NCI-H510A (cell line): ENCODE data around the gene YLPM1.

ENCODE experiments used
- DNase-seq: peaks from one replicate; lab custom pipeline; 2025; lab: John Stamatoyannopoulos, UW

The YLPM1 gene

DNA sequence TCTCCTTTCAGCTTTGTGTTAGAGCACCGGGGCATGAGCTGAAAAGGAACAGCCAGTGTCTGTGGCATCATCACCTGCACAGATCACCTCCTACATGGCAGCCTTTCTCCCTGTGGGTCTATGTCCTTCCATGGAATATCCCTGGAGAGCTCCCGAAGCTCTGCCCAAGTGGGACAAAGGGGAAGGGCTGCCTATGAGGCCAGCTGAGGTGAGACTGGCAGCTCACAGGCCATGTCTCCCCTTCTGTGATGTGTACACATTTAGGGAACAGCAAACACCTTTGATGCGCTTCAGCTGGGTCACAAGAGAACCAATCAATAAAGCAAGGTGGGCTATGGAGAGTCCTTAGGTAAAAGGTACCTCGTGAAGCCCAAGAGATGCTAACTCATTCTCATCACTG, 108.7 kb downstream of the YLPM1 start:
- DNase-seq, result no peak

DNA sequence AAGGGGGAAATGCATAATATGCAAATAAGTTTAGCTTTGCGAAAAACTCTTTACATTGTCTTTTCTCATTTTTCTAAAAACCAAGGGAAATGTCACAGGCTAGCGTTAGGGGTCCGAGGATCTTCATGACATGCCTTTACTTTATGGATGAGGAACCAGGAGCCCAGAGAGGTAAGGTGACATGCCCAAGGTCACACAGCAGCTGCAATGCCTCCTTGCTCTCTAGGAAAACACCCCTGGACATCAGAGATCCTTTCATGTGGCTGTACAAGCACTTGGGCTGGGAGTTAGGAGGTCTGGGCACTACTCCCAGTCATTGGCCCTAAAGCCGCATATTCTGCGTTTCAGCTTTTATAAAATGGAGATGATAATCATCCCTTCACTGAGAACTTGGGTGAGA, 112.1 kb downstream of the YLPM1 start:
- DNase-seq, result no peak

DNA sequence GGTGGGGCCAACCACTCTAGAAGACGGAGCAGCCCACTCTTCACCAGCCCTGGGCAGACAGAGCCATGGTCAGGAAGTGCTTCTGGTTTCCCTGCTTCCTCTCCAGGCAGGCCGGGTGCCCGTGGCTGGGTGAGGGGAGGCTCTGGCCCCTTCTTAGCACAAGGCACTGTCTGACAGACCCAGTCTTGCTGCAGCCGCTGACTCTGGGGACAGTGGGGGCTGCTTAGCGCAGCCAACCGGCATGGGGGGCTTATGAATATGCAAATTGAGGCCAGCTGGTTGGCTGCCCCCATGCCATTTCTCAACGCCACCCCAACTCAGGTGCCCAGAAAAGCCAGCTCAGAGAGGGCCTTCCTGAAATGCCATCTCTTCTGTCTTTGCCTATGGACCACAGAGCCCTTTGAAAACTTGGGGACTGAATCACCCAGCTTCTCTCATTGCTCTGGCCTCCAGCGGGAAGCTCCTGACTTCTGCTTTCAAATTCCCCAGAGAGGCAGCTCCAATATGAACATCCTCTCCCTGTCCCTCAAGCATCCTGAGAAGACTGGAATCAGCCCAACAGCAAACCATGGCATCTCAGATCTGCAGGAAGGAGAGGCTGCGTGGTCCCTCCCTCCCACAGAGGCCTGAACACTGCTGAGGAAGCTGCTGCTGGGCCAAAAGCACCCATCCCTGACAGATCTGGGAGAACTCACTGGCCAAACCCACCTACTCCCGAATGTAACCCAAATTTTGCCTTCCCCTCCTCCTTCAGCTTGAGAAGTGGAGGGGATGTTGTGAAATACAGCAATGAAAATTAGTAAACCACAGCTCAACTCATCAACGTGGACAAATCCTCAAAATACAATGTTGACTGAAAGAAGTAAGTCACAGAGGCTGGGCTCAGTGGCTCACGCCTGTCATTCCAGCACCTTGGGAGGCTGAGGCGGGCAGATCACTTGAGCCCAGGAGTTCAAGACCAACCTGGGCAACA, 113.1 kb downstream of the YLPM1 start, which contains the start of gene PROX2:
TSS of gene PROX2 (minus strand) at position 205 of the 973 bp plus-strand sequence. CDS start 12,311 bp downstream, outside the sequence.
- DNase-seq, result no peak

DNA sequence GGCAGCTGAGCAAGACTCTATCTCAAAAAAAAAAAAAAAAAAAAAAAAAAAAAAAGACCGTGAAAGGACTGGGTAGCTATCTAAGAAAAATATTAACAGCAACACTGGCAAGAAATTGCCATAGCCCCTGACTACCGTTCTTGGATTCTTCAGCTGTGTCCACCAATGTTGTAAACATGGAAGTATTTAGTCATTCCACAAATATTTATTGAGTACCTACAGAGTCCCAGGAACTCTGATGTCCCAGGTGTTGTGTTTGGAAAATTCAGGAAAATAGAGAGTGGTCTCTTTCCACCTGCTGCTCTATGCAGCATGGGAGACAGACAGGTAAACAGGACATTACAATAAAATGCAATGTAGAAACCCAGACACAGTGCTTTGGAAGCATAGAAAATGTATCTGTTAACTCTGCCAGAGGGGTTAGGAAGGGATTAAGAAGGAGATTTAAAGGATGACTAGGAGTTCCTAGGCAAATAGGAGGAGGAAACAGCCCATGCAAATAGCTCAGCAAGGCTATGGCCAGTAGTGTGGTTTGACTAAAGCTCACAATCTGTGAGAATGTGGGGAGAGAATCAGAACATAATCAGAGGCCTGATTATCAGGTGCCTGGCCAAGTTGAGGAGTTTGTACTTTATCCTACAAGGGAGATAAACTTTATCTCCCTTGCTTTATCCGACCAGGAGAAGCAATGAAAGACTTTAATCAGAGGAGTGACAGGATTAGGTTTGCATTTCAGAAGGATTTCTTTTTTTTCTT, 116.5 kb downstream of the YLPM1 start:
- no peak for DNase-seq

DNA sequence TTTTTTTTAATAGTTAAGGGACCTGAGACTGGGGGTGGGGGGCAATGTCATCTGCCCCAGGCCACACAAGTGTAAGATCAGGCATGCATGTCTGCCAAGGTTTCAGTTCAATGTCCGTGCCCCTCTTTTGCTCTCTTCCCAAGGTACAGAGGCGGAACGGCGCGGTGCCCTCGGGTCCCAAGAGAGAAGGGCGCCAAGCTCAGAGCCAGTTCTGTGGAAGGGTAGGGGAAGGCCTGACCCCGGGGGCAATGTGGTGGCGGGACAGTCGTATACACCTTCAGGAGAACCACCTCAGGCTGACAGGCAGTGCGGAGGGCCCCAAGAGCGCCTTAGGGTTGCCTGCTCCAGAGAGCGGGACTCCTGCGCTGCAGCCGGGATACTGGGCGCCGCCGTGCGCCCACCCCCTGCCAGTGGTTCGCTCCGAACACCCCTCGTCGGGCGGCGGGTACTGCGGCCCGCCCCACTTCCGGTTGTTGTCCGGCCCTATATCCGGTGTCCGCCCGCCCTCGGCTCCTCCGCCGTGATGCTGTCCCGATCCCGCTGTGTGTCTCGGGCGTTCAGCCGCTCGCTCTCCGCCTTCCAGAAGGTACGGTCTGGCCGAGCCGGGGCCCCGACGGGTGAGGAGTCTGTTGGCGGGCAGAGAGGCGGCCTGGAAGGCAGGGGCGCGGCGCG, 118.5 kb downstream of the YLPM1 start, which contains the start of gene DLST:
TSS of gene DLST (plus strand) at position 486 of the 672 bp plus-strand sequence. CDS start at position 524, 38 bp downstream.
- peak; percentile 82 for DNase-seq

DNA sequence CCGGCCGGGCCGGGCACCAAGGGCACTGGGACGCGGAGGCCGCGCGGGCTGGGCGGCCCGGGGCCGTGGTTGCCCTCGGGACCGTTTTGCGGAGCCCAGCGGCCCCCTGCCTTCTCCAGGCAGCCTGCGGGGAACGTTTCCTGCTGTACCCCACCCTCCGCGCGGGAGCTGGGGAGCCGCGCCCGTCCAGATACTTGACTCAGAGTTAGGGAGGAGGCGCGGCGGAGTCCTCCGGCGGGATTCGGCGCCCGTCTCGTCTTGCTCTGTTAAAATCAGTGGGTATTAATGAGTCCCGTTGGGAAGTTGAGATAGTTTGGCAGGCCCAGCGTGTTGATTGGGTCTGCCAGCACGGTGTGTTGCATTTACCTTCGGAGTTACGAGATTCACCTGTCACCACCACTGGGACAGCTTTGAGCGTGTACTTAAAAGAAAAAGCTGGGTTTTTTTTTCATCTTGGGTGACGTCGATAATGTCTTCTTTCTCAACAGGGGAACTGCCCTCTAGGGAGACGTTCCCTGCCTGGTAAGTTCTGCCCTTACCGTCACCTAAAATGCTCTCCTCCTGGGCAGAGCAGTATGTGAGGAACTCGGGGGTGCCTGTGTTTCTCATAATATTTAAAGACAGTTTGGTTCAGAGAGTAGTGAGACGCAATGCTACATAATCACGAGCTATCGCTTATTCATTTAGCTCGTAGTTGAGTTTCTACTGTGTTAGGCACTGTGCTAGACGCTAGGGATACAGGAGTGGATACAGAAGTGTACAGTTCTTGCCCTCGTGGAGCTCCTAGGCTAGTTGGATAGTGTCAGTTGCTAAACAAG, 119.2 kb downstream of the YLPM1 start:
- DNase-seq, result no peak
